SU-DHL-6 (cell line): Measurements from ENCODE around the gene LMAN2L.

Experiments used
- CTCF ChIP-seq: fragments of 200-600 bp; sonication (generic); IDR thresholded peaks from one replicate; pipeline ENCODE4 v1.5.1; 2017; ENCODE audit warnings: antibody characterized with exemption, mild to moderate bottlenecking, low read length, moderate library complexity; ENCODE audit not compliant: insufficient read depth, poor library complexity, severe bottlenecking
- EZH2phosphoT487 ChIP-seq: fragments of 200-600 bp; sonication (generic), shearing (Covaris generic); conservative IDR thresholded peaks from 2 replicates; pipeline ENCODE4 v1.6.1; 2018; ENCODE audit warnings: mild to moderate bottlenecking, antibody characterized with exemption, low read length, moderate library complexity, mixed read lengths

GRCh38 chr2:96701636-96702035 is 38.2 kb downstream of the LMAN2L start:
- TF ChIP-seq CTCF = no peak
- TF ChIP-seq EZH2phosphoT487 = no peak
